GM21528 (cell line): Measurements from ENCODE around the gene THOC1.
"Not testable (repeated sequence)": the region's sequence is repeated elsewhere in the genome, so short reads cannot be mapped to it uniquely, and the experiment has no call there.

Experiments used
- ATAC-seq: cut with Tn5 transposase; IDR thresholded peaks from one replicate; pipeline ENCODE4 v1.9.1; 2021; ENCODE audit warnings: mild to moderate bottlenecking, moderate library complexity; ENCODE audit not compliant: unreplicated experiment, low FRiP score

The THOC1 gene, protein sequence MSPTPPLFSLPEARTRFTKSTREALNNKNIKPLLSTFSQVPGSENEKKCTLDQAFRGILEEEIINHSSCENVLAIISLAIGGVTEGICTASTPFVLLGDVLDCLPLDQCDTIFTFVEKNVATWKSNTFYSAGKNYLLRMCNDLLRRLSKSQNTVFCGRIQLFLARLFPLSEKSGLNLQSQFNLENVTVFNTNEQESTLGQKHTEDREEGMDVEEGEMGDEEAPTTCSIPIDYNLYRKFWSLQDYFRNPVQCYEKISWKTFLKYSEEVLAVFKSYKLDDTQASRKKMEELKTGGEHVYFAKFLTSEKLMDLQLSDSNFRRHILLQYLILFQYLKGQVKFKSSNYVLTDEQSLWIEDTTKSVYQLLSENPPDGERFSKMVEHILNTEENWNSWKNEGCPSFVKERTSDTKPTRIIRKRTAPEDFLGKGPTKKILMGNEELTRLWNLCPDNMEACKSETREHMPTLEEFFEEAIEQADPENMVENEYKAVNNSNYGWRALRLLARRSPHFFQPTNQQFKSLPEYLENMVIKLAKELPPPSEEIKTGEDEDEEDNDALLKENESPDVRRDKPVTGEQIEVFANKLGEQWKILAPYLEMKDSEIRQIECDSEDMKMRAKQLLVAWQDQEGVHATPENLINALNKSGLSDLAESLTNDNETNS

DNA sequence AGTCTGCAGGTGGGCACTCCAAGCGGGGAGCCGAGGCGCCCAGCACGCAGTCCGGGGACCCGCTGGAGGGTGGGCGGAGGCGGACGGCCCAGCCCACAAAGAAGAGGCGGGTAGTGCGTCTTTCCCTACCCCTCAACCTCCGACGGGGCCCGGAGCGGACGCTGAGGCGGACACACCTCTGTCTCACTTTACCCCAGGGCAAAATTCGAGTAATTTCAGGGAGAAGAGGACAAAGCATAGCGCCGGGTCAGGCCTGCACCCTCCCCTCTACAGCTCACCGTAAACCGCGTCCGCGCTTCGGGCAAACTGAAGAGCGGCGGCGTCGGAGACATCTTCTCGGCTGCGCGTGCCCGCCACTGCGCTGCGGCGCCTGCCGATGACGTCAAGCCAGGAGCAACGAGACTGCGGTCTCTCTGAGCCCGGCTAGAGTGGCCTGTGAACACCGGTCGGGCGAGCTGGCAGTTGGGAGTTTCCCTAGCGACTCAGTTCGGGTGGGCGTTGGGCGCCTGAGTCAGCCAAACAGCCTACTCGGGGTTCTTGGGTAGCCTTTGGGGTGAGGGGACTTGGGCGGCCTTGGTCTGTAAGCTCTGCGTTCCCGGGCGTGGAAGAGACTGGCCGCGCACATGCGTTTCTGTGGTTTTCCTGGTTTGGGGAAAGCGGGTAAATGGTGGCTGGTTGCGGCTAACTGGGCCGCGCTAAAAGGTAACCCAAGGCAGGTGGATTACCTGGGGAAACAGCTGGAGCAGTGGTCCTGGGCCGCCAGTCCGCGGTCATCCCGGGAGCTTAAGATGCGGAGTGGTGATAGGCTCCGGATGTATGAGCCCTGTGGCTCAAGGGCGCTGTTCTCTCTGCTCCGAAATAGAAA lies at the start of gene THOC1:
Gene THOC1, minus strand, starts transcription at position 360 of the 865 bp plus-strand sequence. Its CDS starts 28 bp downstream, at position 332.
- peak; percentile 94 for ATAC-seq

DNA sequence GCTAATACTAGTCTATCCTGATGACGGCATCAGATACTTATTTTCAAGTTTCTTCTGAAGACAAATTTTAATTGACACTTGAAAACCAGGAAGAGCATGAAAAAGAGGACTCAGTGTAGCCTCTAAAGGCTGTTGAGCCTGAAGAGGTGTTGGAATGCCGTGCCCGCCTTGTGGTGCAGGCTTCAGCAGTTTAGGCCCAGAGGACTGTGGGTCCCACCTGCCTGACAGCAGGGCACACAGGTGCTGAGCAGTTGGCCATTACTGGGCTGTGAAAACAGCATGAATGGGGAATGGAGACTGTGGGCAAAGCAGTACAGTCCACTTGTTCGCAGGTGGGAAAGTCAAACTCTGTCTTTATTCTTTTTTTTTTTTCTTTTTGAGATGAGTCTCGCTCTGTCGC lies 49.8 kb upstream of the THOC1 start:
- no peak for ATAC-seq

DNA sequence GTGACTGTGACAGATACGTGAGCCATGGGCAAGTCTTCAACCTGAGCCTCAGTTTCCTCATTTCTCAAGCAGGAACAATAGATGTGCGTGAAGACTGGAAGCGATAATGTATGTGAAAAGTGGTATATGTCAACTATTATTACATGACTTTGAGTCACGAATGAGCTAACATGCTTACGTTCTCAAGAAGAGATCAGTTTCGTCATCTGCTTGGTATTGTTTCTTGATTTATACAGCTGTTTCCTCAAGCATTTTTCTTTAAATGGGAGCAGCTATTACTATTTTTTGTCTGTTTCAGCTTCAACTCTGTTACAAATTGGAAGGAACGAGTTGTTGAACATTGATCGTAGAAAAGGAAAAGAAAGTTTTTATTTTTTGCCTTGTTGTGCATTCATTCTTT lies 48.5 kb upstream of the THOC1 start:
- no peak for ATAC-seq

DNA sequence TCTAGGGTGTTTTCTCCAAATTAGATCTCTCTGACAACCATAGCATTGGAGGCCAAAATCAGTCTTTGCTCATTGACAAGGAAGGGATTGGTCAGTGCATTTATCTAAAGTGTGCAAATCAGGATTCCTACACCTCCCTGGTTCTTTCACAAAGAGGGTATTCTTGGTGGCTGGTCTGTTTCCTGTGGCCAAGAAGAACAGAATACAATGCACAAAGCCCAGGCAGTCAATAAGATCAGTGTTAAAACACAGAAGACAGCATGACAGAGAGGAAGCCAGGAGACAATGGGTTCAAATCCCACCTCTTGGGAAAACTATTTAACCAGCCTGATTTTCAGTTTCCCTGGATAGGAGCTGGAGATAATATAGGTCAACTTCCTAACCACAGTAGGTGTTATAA lies 46.1 kb upstream of the THOC1 start:
- ATAC-seq: no peak

DNA sequence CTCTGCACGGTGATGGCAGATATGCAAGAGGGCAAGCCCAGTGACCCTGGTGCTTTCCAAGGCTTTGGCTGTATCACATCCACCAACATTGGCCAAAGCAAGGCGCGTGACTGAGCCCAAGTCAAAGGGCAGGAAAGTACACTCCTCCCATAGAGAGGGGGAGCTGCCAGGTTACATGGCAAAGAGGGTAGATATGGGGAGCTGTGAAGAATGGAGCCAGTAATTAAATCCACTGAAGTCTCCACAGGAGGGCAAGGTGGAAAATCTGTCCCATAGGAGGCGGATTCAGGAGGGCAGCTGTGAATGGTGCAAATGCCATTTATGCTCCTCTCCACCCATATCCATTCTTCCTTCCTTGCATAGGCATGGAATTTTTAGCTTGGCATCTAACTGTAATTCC lies 44.6 kb upstream of the THOC1 start:
- no peak for ATAC-seq

DNA sequence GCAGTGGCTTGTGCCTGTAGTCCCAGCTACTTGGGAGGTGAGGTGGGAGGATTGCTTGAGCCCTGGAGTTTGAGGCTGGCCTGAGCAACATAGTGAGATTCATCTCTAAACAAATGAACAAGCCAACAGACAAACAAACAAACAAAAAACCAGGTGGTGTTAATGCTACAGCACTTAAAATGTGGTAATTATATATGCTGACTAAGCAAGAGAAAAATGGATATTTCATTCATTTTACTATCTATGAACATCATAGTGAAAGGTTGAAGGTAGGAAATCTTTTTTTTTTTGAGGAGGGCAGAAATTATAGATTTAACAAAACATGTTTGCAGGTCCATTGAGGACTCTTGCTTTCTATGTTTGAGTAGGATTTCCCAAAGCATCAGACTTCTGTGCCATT lies 42.2 kb upstream of the THOC1 start:
- ATAC-seq: no peak

DNA sequence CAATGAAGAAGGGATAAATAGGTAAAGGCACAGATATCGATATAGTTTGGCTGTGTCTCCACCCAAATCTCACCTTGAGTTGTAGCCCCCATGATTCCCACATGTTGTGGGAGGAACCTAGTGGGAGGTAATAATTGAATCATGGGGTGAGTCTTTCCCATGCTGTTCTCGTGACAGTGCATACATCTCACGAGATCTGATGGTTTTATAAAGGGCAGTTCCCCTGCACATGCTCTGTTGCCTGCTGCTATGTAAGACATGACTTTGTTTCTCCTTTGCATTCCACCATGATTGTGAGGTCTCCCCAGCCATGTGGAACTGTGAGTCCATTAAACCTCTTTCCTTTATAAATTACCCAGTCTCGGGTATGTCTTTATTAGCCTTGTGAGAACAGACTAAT lies 40.2 kb upstream of the THOC1 start:
- ATAC-seq: not testable (repeated sequence)

DNA sequence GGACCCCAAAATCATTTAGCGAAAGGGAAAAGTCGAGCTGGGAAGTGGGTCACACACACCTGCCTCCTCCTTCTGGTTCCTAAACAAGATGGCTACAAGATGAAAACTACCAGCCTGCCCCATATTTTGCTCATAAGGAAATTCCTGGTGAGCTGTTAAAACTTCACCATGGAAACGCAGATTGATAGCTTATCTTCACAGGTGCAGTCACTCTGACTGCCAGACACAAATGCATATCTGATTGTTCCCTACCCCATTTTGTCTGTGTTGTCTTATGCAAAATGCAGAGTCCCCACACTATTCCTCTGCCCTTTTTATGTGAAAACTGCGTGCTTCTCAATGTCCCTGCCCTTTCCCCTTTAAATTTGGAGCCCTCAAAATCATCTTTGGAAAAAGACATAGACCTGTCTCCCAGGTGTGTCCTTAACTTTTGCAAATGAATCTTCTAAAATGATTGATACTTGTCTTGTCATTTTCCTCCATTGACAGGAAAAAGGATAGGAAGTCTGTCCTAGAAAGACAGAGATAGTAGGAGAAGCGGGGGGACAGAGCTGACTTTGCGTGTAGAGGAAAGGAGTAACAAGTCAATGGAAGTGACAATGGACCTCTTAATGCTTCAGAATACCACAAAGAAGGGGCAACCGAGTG lies 38.9 kb upstream of the THOC1 start:
- no peak for ATAC-seq

DNA sequence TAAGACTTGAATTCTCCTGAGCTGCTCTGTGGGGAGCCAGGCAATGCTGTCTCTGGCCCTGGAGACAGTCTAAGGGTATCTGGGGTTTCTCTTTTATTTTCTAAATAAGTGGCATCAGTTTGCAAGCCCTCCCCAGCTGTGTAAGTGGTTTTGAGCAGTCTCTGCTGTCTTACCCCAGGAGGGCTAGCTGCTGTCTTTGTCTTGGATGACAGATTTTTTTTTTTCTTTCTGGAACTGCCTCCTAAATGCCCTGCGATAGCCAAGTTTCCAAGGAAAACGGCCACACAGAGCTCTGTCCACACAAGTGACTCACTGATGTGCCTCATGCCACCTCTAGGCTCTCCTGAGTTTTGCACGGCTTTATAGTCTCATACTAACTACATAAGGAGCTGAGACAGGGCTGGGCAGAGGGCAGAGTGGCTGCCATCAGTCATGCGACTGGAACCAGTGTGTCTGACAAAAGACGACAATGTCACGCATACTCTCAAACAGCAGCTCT lies 37.2 kb upstream of the THOC1 start:
- ATAC-seq: no peak

DNA sequence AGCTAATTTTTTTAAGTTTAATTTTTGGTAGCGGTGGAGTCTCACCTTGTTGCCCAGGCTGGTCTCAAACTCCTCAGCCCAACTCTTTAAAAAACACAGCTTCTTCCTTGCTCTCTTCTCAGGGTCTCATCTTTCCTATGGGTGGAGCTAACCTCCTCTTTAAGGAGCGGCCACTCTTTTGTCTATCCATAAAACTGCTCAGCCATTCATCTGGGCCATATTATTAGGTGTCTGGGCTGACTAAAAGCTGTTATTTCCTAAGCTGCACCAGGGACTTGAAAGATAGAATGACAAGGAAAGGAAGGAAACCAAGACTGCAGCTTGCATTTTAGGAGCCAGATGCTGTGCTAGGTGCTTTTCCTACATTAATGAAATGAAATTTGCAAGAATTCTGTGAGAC lies 35.8 kb upstream of the THOC1 start:
- no peak for ATAC-seq

DNA sequence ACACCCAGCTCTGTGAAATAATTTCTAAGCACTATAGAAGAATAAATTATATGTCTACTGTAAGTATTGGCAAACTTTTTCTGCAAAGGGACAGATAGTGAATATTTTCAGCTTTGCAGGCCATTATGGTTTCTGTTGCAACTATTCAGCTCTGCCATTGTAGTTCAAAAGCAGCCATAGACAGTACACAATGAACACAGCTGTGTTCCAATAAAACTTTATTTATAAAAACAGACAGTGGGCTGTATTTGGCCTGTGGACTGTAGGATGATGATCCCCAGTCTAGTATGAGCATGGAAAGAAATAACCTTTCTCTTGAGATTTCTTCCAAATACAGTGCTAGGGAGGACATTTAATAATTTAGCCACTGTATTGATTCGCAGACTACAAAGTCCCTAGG lies 35.2 kb upstream of the THOC1 start:
- ATAC-seq: no peak

DNA sequence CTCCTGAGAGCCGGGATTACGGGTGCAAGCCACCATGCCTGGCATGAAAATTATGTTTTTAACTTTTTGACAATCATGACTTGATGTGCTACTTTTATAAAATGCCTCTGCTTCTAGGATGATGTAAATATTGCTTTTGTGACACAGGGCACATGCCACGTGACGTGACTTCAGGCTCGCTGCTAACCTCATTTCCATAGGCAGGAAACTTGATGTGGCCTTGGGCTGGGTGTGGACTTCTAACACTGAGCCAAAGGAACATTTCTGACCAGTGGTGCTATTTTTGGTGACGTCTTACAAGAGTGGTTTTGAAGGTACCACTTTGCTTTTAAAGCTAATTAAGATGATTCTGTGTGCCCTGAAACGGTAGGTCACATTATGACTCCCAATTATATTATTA lies 34.2 kb upstream of the THOC1 start:
- ATAC-seq: no peak

DNA sequence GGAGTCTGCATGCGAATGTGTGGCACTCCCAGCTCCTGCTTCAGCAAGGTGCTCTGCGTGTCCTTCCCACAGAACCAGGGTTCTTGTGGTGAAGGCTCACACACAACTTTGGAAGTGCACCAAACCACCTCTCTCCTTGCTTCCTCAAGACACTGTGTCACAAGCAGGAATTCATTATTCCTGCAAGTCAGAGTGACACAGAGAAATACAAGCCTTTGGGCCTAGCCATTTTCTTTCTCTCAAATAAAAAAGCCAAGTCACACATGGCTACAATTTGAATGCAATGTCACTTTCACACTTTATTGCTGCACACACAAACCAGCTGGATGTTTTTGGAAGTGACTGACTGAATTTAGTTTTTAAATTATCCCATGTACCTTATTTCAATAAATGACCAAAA lies 30.1 kb upstream of the THOC1 start:
- ATAC-seq: no peak

DNA sequence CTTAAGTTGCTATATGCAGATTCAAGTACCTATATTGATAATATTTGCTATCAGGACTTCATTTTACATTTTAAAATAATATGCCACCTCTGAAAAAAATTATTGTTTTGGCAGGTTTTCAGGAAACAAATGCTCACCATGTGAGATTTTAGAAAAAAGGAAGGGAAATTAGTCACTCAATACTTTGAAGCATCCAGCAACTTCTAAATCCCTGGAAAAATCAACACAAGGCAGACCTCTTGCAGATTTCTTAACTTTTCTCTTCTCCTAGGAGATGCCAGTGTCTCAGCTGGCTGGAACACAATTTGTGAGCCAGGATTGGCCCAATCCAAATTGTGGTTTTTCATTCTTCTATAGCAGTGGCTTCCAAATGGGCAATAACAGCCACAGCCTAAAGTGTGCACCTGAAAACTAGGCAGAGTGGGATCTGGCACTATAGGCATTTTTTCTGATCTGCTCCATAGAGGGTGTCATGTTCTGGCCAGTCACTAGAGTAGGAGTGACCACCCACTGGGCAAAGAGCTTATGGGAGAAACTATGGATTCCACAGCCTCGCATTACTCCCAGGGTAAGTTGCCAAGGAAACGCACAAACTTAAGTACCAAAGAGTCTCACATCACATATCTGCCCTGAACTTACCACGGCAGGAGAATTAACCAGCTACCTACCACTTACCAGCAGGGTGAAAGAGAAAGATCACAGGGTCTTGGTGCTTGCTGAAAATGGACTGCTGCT lies 28.1 kb upstream of the THOC1 start:
- ATAC-seq: no peak

DNA sequence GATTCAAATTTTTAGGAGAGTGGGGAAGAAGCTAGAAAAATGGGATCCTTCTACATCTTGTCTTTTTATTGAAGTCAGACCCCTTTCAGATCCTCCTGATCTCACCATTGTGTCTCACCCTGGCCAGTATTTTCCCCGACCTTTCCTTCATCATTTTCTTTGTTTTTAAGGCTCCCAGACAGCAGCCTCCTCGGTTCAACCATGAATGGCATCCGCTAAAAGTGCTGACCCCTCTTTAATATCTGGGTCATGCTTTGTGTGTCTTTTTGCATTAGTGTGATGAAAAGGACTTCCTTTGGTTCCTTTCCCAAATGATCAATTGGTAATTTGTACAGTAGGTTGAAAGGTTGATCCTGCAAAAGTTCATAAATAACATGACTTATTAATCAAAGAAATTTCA lies 26.7 kb upstream of the THOC1 start:
- ATAC-seq: no peak

DNA sequence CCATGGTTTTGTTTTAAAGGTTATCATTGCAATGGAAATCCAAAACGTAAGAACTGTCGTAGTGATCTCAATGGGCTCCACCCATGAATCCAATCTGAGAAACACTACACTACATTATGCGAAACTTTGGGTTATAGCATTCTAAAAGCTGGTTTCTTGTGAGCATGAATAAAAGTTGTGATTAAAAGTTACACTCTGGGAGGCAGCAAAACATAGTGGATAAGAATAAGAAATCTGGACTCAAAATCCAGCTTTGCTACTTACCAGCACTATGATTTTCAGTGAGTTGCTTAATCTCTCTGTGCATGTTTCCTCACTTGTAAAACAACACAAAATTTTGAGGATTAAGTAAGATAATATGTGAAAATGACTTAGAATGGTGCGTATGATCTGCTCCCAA lies 25.7 kb upstream of the THOC1 start:
- no peak for ATAC-seq

DNA sequence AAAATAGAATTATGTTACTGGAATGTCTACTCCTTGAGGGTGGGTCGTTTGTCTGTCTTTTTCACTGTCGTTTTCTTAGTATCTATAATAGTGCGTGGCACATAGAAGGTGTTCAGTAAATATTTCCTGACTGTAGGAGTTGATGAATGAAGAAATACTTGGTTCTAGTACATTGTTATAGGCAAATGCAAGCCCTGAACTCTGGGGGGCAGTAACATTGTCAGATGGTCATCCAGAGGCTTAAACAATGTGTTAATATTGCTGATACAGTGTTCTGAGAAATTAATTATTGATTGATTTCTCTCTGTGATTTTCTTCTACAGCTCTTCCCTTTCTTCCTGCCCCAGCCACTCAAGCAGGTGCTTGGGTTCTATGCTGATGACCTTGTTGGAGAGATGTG lies 24.4 kb upstream of the THOC1 start:
- no peak for ATAC-seq

DNA sequence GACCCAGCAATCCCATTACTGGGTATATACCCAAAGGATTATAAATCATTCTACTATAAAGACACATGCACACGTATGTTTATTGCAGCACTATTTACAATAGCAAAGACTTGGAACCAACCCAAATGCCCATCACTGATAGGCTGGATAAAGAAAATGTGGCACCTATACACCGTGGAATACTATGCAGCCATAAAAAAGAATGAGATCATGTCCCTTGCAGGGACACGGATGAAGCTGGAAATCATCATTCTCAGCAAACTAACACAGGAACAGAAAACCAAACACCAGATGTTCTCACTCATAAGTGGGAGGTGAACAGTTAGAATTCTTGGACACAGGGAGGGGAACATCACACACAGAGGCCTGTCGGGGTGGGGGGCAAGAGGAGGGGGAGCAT lies 22.1 kb upstream of the THOC1 start:
- not testable (repeated sequence) for ATAC-seq

DNA sequence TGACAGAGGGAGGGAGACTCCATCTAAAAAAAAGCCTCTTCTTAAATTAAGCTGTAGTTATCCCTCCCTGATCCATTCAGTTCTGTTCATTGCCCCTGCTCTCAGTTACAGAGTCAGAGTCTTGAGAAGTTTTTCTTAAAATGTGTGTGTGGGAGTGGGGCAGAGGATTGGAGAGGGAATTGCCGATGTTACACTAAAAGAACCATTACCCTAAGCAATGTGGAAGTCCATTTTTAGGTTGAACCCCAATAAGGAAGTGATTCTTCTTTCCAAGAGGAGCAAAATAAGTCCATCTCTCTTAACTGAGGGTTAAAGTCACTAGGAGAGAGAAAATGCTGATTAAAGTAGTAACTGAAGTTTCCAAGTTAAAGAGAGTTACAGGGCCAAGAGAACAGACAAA lies 21.2 kb upstream of the THOC1 start:
- ATAC-seq: no peak
